Measurements from ENCODE around the gene PGM3. TPM values are rescaled to one million over a fixed set of nuclear protein-coding genes. Genes with fewer than 3 reads are reported as not detected.

PGM3 gene
- total RNA-seq, 1 experiment from 2014 or later, result 52.7 TPM

DNA sequence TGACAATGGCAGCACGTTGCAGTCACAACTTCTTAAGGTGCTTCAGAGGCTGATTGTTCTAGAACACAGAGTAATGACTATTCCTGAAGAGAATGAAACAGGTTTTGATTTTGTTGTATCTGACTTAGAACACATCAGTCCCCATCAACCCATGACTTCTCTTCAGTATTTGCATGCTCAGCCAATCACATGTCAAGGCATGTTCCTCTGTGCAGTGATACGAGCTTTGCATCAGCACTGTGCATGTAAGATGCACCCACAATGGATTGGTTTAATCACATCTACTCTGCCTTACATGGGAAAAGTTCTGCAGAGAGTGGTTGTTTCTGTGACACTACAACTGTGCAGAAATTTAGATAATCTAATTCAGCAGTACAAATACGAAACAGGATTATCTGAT, 54.3 kb downstream of the PGM3 start:
- Histone ChIP-seq H3K27me3 (no peaks in the 10 kb centered on the region), H3K9me3 (no peaks in the 10 kb centered on the region), H3K36me3 (peaks cover 12% of the 10 kb centered on the region; the same call in 1 of the 2 replicates), H3K4me3 (no peak overlapping the region)
- DNase-seq, result no peak

DNA sequence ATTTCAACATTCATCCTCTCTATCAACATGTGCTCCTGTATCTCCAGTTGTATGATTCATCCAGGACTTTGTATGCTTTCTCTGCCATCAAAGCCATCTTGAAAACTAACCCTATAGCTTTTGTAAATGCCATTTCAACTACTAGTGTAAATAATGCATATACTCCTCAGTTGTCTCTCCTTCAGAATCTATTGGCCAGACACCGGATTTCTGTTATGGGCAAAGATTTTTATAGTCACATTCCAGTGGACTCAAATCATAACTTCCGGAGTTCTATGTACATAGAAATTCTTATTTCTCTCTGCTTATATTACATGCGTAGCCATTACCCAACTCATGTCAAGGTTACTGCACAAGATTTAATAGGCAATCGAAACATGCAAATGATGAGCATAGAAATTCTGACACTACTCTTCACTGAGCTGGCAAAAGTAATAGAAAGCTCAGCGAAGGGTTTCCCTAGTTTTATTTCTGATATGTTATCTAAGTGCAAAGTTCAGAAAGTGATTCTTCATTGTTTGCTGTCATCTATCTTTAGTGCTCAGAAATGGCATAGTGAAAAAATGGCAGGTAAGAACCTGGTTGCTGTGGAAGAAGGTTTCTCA, 54.8 kb downstream of the PGM3 start:
- no peak for DNase-seq
- no peaks in the 10 kb centered on the region for H3K9me3 ChIP-seq
- H3K36me3 ChIP-seq, result peaks cover 12% of the 10 kb centered on the region; the same call in 1 of the 2 replicates
- no peak overlapping the region for H3K4me3 ChIP-seq
- H3K27me3 ChIP-seq, result no peaks in the 10 kb centered on the region

GRCh38 chr6:83132121-83132520, 60.9 kb downstream of the PGM3 start:
- Histone ChIP-seq H3K27me3 (no peaks in the 10 kb centered on the region), H3K4me3 (no peak overlapping the region), H3K9me3 (no peaks in the 10 kb centered on the region), H3K36me3 (no peaks in the 10 kb centered on the region; the same call in none of the 2 replicates)
- no peak for DNase-seq

GRCh38 chr6:83127976-83128375, 65.1 kb downstream of the PGM3 start:
- no peaks in the 10 kb centered on the region for H3K9me3 ChIP-seq
- H3K36me3 ChIP-seq, result peaks cover 9% of the 10 kb centered on the region
- no peaks in the 10 kb centered on the region for H3K27me3 ChIP-seq
- H3K4me3 ChIP-seq, result no peak overlapping the region
- DNase-seq, result no peak

- H3K9me3 ChIP-seq, result no peaks in the 10 kb centered on the region
- no peak for DNase-seq
- no peak overlapping the region for H3K4me3 ChIP-seq
- H3K27me3 ChIP-seq, result no peaks in the 10 kb centered on the region
- H3K36me3 ChIP-seq, result peaks cover 9% of the 10 kb centered on the region
These were observed 65.8 kb downstream of the PGM3 start for GRCh38 chr6:83127258-83127657.

DNA sequence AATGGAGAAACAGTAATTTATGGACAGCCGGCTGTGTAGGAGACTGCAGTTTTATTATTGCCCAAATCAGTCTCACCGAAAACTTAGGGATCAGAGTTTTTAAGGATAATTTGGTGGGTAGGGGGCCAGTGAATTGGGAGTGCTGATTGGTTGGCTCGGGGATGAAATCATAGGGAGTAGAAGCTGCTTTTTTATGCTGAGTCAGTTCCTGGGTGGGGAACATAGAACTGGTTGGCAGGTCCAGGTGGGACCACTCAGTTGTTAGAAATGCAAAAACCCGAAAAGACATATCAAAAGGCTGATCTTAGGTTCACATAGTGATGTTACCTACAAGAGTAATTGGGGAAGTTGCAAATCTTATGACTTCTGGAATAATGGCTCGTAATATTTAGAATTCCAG, 66.3 kb downstream of the PGM3 start:
- Histone ChIP-seq H3K27me3 (no peaks in the 10 kb centered on the region), H3K4me3 (no peak overlapping the region), H3K9me3 (no peaks in the 10 kb centered on the region), H3K36me3 (peaks cover 9% of the 10 kb centered on the region)
- no peak for DNase-seq

- H3K27me3 ChIP-seq, result no peaks in the 10 kb centered on the region
- H3K9me3 ChIP-seq, result no peaks in the 10 kb centered on the region
- no peak overlapping the region for H3K4me3 ChIP-seq
- H3K36me3 ChIP-seq, result peaks cover 9% of the 10 kb centered on the region
- DNase-seq, result no peak
These were observed 66.8 kb downstream of the PGM3 start for GRCh38 chr6:83126223-83126622.

DNA sequence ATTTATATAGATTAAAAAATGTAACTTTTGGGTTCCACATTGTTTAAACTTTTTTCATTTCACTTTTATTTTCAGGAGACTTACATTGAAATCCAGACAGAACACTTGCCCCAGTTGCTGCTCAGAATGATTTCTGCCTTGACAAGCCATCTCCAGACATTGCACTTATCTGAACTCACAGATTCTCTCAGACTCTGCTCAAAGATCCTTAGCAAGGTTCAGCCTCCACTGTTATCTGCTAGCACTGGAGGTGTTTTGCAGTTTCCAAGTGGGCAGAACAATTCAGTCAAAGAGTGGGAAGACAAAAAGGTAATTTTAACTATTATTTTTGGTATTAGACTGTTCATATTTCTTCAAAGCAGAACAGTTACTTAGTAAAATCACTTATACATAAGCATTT, 67.6 kb downstream of the PGM3 start:
- Histone ChIP-seq H3K4me3 (no peak overlapping the region), H3K9me3 (no peaks in the 10 kb centered on the region), H3K27me3 (no peaks in the 10 kb centered on the region), H3K36me3 (peaks cover 9% of the 10 kb centered on the region)
- DNase-seq, result no peak

- no peak overlapping the region for H3K4me3 ChIP-seq
- no peaks in the 10 kb centered on the region for H3K9me3 ChIP-seq
- DNase-seq, result no peak
- H3K27me3 ChIP-seq, result no peaks in the 10 kb centered on the region
- peaks cover 9% of the 10 kb centered on the region for H3K36me3 ChIP-seq
These were observed 68.5 kb downstream of the PGM3 start for GRCh38 chr6:83124553-83124952.

- no peaks in the 10 kb centered on the region for H3K9me3 ChIP-seq
- no peaks in the 10 kb centered on the region for H3K27me3 ChIP-seq
- H3K36me3 ChIP-seq, result peaks cover 4% of the 10 kb centered on the region; the same call in 1 of the 2 replicates
- DNase-seq, result no peak
- H3K4me3 ChIP-seq, result no peak overlapping the region
These were observed 73.2 kb downstream of the PGM3 start for GRCh38 chr6:83119742-83120300.

DNA sequence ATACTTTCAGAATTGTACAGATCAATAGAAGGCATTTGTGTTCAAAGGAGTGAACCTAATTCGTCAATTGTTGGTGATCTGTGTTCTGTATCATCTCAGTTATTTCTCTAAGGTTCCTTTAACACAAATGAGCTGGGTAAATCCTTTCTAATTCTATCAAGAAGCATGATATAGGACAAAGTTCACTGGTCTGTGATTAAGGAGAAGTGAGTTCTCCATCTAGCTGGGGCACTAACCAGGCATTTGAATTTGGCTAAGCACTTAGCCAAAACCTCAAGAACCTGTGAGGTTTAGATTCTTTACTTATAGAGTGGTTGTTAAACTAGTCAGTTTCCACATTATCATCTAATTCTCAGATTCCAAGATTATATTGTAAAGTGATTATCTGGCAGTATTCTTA, 75.3 kb downstream of the PGM3 start:
- no peak for DNase-seq
- no peaks in the 10 kb centered on the region for H3K27me3 ChIP-seq
- H3K9me3 ChIP-seq, result no peaks in the 10 kb centered on the region
- H3K4me3 ChIP-seq, result no peak overlapping the region
- H3K36me3 ChIP-seq, result peaks cover 4% of the 10 kb centered on the region; the same call in 1 of the 2 replicates

Other genes starting within 250 kb of the PGM3 start
- 5.0 and 5.9 TPM in 2 replicates for gene UBE3D, start 127.4 kb downstream of the PGM3 start, total RNA-seq (2014; rRNA removed; shearing (Covaris generic); ENCODE audit: low replicate concordance)
- 5.2 and 32.3 TPM in 2 replicates for gene DOP1A, start 125.6 kb downstream of the PGM3 start, total RNA-seq (2014; rRNA removed; shearing (Covaris generic); ENCODE audit: low replicate concordance)
- 1.6 and 1.7 TPM in 2 replicates for gene RWDD2A, start 92 bp upstream of the PGM3 start, total RNA-seq (2014; rRNA removed; shearing (Covaris generic); ENCODE audit: low replicate concordance)
- 10.4 and 16.3 TPM in 2 replicates for gene ME1, start 237.8 kb upstream of the PGM3 start, total RNA-seq (2014; rRNA removed; shearing (Covaris generic); ENCODE audit: low replicate concordance)

Data from MG63 (cell line).